Endothelial cell of umbilical vein (primary cell): ENCODE measurements around the gene CCDC167. TPM values are rescaled to one million over a fixed set of nuclear protein-coding genes. Genes with fewer than 3 reads are reported as not detected.
A peak's percentile ranks its signal among the peaks of the same experiment; 100 is the strongest.

Experiments used
- BruUV-seq: library from RNA; stranded (reverse); fragments of 400-500 nt; replicated peaks from 2 replicates; lab custom pipeline; 2021; lab: Mats Ljungman, UMichigan
- CTCF ChIA-PET: fragments of 300-600, 350-600 bp; sonication (Branson Sonifier 250); formaldehyde crosslinking; loops from one replicate; lab custom pipeline; 2021; ENCODE audit warnings: antibody characterized with exemption, inconsistent platforms; lab: Charles Lee
- POLR2A ChIA-PET: fragments of 300-600, 350-600 bp; sonication (Branson Sonifier 250); formaldehyde crosslinking; loops from one replicate; lab custom pipeline; 2021; ENCODE audit warnings: antibody characterized with exemption, inconsistent platforms; lab: Charles Lee
- DNase-seq: peaks from one replicate; pipeline ENCODE4 v3.0.0-alpha.2; 2011; ENCODE audit warnings: low read depth, low spot score
- FAIRE-seq: peaks from 2 replicates; lab custom pipeline; 2011; peaks lifted over from hg19 to GRCh38; lab: Jason Lieb, UNC
- H2AFZ ChIP-seq: 2 replicates; pipeline ENCODE4 v1.6.0; 2012; ENCODE audit warnings: low read depth, low read length, control low read depth, inconsistent platforms
- H3K27ac ChIP-seq: 2 replicates; pipeline ENCODE4 v1.5.1; 2011; ENCODE audit warnings: low read depth, mild to moderate bottlenecking, control low read depth, low read length, moderate library complexity; ENCODE audit not compliant: insufficient read depth
- H3K27me3 ChIP-seq, 2 experiments: 2 replicates each; pipeline versions ENCODE4 v1.6.0 to v1.6.1; 2011; ENCODE audit warnings: low read length in 2 of 2, mixed read lengths in 1 of 2; ENCODE audit not compliant: control insufficient read depth in 2 of 2, insufficient read depth in 2 of 2
- H3K36me3 ChIP-seq, 2 experiments: 2 replicates in 1 of 2; 3 replicates in 1 of 2; pipeline ENCODE4 v1.5.1; 2011; ENCODE audit warnings: low read length in 2 of 2, mild to moderate bottlenecking in 1 of 2, moderate library complexity in 1 of 2; ENCODE audit not compliant: control insufficient read depth in 2 of 2, insufficient read depth in 2 of 2; ENCODE audit errors: extremely low read depth in 1 of 2
- H3K4me1 ChIP-seq: 3 replicates; pipeline ENCODE4 v1.5.1; 2011; ENCODE audit warnings: mild to moderate bottlenecking, low read length; ENCODE audit not compliant: control insufficient read depth, insufficient read depth; ENCODE audit errors: extremely low read depth
- H3K4me2 ChIP-seq: 2 replicates; pipeline ENCODE4 v1.6.1; 2011; ENCODE audit warnings: low read length, control low read depth, mixed read lengths; ENCODE audit not compliant: insufficient read depth
- H3K4me3 ChIP-seq, 3 experiments: fragments of 200-600 bp in 1 of 3; sonication (generic), shearing (Covaris generic) in 1 of 3; replicated peaks in 1 of 3; 2 replicates each; pipeline ENCODE4 v1.5.1; 2011 to 2016; ENCODE audit warnings: control low read depth in 3 of 3, low read length in 3 of 3, mild to moderate bottlenecking in 2 of 3, inconsistent platforms in 1 of 3, low read depth in 1 of 3, moderate library complexity in 1 of 3; ENCODE audit not compliant: insufficient read depth in 1 of 3
- H3K79me2 ChIP-seq: 2 replicates; pipeline ENCODE4 v1.6.0; 2012; ENCODE audit warnings: low read length, inconsistent platforms; ENCODE audit not compliant: control insufficient read depth, insufficient read depth
- H3K9ac ChIP-seq: replicated peaks from 2 replicates; pipeline ENCODE3; 2011; ENCODE audit warnings: low read length, control low read depth; ENCODE audit not compliant: insufficient read depth; ENCODE audit errors: extremely low read depth
- H3K9me1 ChIP-seq: replicated peaks from 3 replicates; pipeline ENCODE4 v1.6.0; 2011; ENCODE audit warnings: mild to moderate bottlenecking, low read length; ENCODE audit not compliant: control insufficient read depth, insufficient read depth; ENCODE audit errors: extremely low read depth
- H3K9me3 ChIP-seq: replicated peaks from 2 replicates; pipeline ENCODE4 v1.5.1; 2012; ENCODE audit warnings: low read length, inconsistent platforms; ENCODE audit not compliant: control insufficient read depth, insufficient read depth
- H4K20me1 ChIP-seq: replicated peaks from 2 replicates; pipeline ENCODE3; 2011; ENCODE audit warnings: mild to moderate bottlenecking, low read length; ENCODE audit not compliant: control insufficient read depth, insufficient read depth; ENCODE audit errors: extremely low read depth
- CTCF ChIP-seq, 2 donors: IDR thresholded peaks; 1 replicate in 1 of 2; 2 replicates in 1 of 2; pipeline ENCODE4 v1.5.1; 2011; ENCODE audit warnings: low read length in 2 of 2, mild to moderate bottlenecking in 2 of 2, moderate library complexity in 2 of 2, control low read depth in 1 of 2, inconsistent platforms in 1 of 2, low read depth in 1 of 2; ENCODE audit not compliant: insufficient read depth in 1 of 2; ENCODE audit errors: extremely low read depth in 1 of 2
- EZH2 ChIP-seq: IDR thresholded peaks from 2 replicates; pipeline ENCODE4 v1.6.1; 2012; ENCODE audit warnings: borderline replicate concordance, low read depth, mild to moderate bottlenecking, moderate library complexity, low read length, inconsistent platforms; ENCODE audit not compliant: severe bottlenecking
- FOS ChIP-seq: IDR thresholded peaks from 2 replicates; pipeline ENCODE4 v1.6.1; 2011; ENCODE audit warnings: mild to moderate bottlenecking, low read length, moderate library complexity, borderline replicate concordance; ENCODE audit not compliant: insufficient read depth
- GATA2 ChIP-seq: IDR thresholded peaks from 2 replicates; pipeline ENCODE4 v1.7.0; 2011; ENCODE audit warnings: low read depth, mild to moderate bottlenecking, moderate library complexity, mixed read lengths, low read length; ENCODE audit not compliant: insufficient read length, insufficient read depth
- JUN ChIP-seq: IDR thresholded peaks from 2 replicates; pipeline ENCODE4 v1.6.1; 2011; ENCODE audit warnings: borderline replicate concordance, low read depth; ENCODE audit not compliant: insufficient read length, insufficient read depth
- MAX ChIP-seq: IDR thresholded peaks from 2 replicates; pipeline ENCODE4 v1.6.1; 2011; ENCODE audit not compliant: insufficient read depth, insufficient read length
- MYC ChIP-seq: IDR thresholded peaks from one replicate; pipeline ENCODE4 v1.6.1; 2011; ENCODE audit warnings: mild to moderate bottlenecking, low read depth, low read length
- POLR2A ChIP-seq: IDR thresholded peaks from 2 replicates; pipeline ENCODE4 v1.6.1; 2012; ENCODE audit warnings: low read depth, mild to moderate bottlenecking, control low read depth, low read length
- POLR2AphosphoS5 ChIP-seq: IDR thresholded peaks from 2 replicates; pipeline ENCODE4 v1.6.1; 2012; ENCODE audit warnings: low read depth, mild to moderate bottlenecking, control low read depth, low read length, moderate library complexity; ENCODE audit not compliant: insufficient read depth
- dilution Hi-C: fragments of 300-500 bp; cut with MboI; formaldehyde crosslinking; loops from one replicate; pipeline ENCODE4 v1.15.0; 2019; ENCODE audit warnings: low sequenced_read_pairs; ENCODE audit not compliant: extremely low pct_ligation_motif_present
- intact Hi-C: fragments of 100-400 bp; cut with micrococcal nuclease; formaldehyde crosslinking; loops from one replicate; pipeline ENCODE4 v1.10.0; 2022
- polyA plus RNA-seq, 4 experiments: library from polyadenylated mRNA; depleted of rRNA in 3 of 4; stranded (reverse) in 3 of 4; unstranded in 1 of 4; fragments of >200 nt; gene quantifications; 2 replicates each; pipeline versions ENCODE4 v1.2.1 to v1.2.3, GENCODE V29; 2011 to 2012; ENCODE audit warnings: missing spikeins in 1 of 4
- total RNA-seq: library from RNA; stranded (reverse); gene quantifications from 2 replicates; pipeline ENCODE4 v1.2.3, GENCODE V29; 2021

CCDC167 gene
- total and polyA plus RNA-seq, 2 donors (not counting 3 experiments of a cell fraction or from before 2014, with no cell fraction given), result 46.6 to 105 TPM

- Histone ChIP-seq H3K9me1 (no peaks in the 10 kb centered on the region), H3K4me2 (peak overlapping the region; percentile 46), H3K4me3 (peak overlapping the region in 1 of 3 experiments; percentile 83), H3K4me1 (peaks cover 7% of the 10 kb centered on the region), H4K20me1 (no peaks in the 10 kb centered on the region), H3K9me3 (no peaks in the 10 kb centered on the region), H3K27me3 (peaks cover 6 to 14% of the 10 kb centered on the region in 2 experiments), H2AFZ (peak overlapping the region; percentile 36), H3K79me2 (peaks cover 3% of the 10 kb centered on the region), H3K36me3 (no peaks in the 10 kb centered on the region), H3K27ac (no peak overlapping the region), H3K9ac (no peak overlapping the region)
- ChIA-PET POLR2A (interaction anchor here (0.7 kb wide), 2 partner anchors 24 to 677 kb away, joined by 3 to 6 read pairs; no protein-coding TSS in a partner anchor), CTCF (interaction anchor here (0.7 to 1.6 kb wide), 7 partner anchors 8 to 66 kb away, joined by 3 to 11 read pairs (median 5); no protein-coding TSS in a partner anchor)
- BruUV-seq, result no TSS peak
- intact Hi-C loops, result no loop called here
- TF ChIP-seq GATA2 (no peak), MAX (no peak), MYC (no peak), EZH2 (no peak), POLR2A (no peak), POLR2AphosphoS5 (no peak), FOS (no peak), CTCF (IDR thresholded peaks at IDR 0.05; ENCODE audit: extremely low read depth in 1 of 2, insufficient read depth in 1 of 2, low read depth in 1 of 2, low read length in 2 of 2) (no peak), JUN (no peak)
- FAIRE-seq (no peak), DNase-seq (no peak)
- dilution Hi-C loops, result no loop called here
Observed at GRCh38 chr6:37500294-37500608, 558 bp upstream of the CCDC167 start.
